ENCODE measurements around the gene EID2.

DNA sequence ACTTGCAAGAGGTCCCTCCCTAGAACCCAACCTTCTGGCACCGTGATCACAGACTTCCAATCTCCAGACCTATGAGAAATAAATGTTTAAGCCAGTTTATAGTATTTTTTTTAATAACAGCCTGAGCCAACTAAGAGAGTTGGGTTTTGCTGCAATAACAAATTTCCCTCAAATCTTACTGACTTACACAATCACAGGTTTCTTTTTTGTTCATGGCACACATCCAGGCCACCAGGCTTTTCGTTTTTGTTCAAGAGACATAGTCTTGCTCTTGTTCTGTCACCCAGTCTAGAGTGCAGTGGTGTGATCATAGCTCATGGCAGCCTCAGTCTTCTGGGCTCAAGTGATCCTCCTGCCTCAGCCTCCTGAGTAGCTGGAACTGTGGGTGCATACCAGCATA is 27.0 kb downstream of the EID2 start:
- TF ChIP-seq, protein P1, sequence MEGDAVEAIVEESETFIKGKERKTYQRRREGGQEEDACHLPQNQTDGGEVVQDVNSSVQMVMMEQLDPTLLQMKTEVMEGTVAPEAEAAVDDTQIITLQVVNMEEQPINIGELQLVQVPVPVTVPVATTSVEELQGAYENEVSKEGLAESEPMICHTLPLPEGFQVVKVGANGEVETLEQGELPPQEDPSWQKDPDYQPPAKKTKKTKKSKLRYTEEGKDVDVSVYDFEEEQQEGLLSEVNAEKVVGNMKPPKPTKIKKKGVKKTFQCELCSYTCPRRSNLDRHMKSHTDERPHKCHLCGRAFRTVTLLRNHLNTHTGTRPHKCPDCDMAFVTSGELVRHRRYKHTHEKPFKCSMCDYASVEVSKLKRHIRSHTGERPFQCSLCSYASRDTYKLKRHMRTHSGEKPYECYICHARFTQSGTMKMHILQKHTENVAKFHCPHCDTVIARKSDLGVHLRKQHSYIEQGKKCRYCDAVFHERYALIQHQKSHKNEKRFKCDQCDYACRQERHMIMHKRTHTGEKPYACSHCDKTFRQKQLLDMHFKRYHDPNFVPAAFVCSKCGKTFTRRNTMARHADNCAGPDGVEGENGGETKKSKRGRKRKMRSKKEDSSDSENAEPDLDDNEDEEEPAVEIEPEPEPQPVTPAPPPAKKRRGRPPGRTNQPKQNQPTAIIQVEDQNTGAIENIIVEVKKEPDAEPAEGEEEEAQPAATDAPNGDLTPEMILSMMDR (IDR thresholded peaks at IDR 0.05), result no peak
- TF ChIP-seq EP300 (IDR thresholded peaks at IDR 0.05; ENCODE audit: borderline replicate concordance in 1 of 2, low read depth in 1 of 2, low read length in 1 of 2), result no peak
- TF ChIP-seq GATA2 (CRISPR knock-in tag; IDR thresholded peaks at IDR 0.05), result no peak
- no peak for TF ChIP-seq POLR2AphosphoS5 (IDR thresholded peaks at IDR 0.05; ENCODE audit: low read depth, low read length)
- TF ChIP-seq, protein P2, sequence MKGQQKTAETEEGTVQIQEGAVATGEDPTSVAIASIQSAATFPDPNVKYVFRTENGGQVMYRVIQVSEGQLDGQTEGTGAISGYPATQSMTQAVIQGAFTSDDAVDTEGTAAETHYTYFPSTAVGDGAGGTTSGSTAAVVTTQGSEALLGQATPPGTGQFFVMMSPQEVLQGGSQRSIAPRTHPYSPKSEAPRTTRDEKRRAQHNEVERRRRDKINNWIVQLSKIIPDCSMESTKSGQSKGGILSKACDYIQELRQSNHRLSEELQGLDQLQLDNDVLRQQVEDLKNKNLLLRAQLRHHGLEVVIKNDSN (IDR thresholded peaks at IDR 0.05; ENCODE audit: borderline replicate concordance, low read depth), result no peak
- TF ChIP-seq MXI1 (IDR thresholded peaks at IDR 0.05; ENCODE audit: low read depth, low read length), result no peak
- TF ChIP-seq NRF1 (IDR thresholded peaks at IDR 0.05; ENCODE audit: low read depth, low read length), result no peak
- TF ChIP-seq YY1 (IDR thresholded peaks at IDR 0.05; ENCODE audit: low read depth), result no peak
- no peak for TF ChIP-seq FOSL2 (IDR thresholded peaks at IDR 0.05; ENCODE audit: borderline replicate concordance, low read depth)
- TF ChIP-seq SIN3A (IDR thresholded peaks at IDR 0.05; ENCODE audit: borderline replicate concordance, low read depth, low read length), result no peak
- no peak for TF ChIP-seq RAD21 (IDR thresholded peaks at IDR 0.05; ENCODE audit: low read length)
